Parathyroid adenoma (tissue), 2 donors: Measurements from ENCODE around the gene CPEB1.
A peak's percentile ranks its signal among the peaks of the same experiment; 100 is the strongest.

Experiments
- H2AFZ ChIP-seq: fragments of 300-600 bp; sonication (generic); one replicate; pipeline ENCODE4 v1.7.0; 2017; ENCODE audit warnings: antibody characterized with exemption, mild to moderate bottlenecking
- H3K27ac ChIP-seq: fragments of 300-600 bp; sonication (generic); one replicate; pipeline ENCODE4 v1.7.0; 2017
- H3K27me3 ChIP-seq: fragments of 300-600 bp; sonication (generic); one replicate; pipeline ENCODE4 v1.7.0; 2017; ENCODE audit warnings: low read length; ENCODE audit not compliant: control insufficient read depth, insufficient read depth
- H3K36me3 ChIP-seq: fragments of 300-600 bp; sonication (generic); one replicate; pipeline ENCODE4 v1.7.0; 2017; ENCODE audit warnings: low read length; ENCODE audit not compliant: control insufficient read depth, insufficient read depth
- H3K4me1 ChIP-seq: fragments of 300-600 bp; sonication (generic); one replicate; pipeline ENCODE4 v1.7.0; 2017; ENCODE audit warnings: control low read depth
- H3K4me2 ChIP-seq: fragments of 300-600 bp; sonication (generic); one replicate; pipeline ENCODE4 v1.7.0; 2017; ENCODE audit warnings: low read length
- H3K4me3 ChIP-seq: fragments of 300-600 bp; sonication (generic); one replicate; pipeline ENCODE4 v1.7.0; 2017; ENCODE audit warnings: low read depth, low read length
- H3K79me2 ChIP-seq: fragments of 300-600 bp; sonication (generic); one replicate; pipeline ENCODE4 v1.7.0; 2017; ENCODE audit warnings: control low read depth
- H3K9ac ChIP-seq: fragments of 300-600 bp; sonication (generic); one replicate; pipeline ENCODE4 v1.7.0; 2017; ENCODE audit warnings: mild to moderate bottlenecking
- H3K9me3 ChIP-seq: fragments of 300-600 bp; sonication (generic); one replicate; pipeline ENCODE4 v1.7.0; 2017; ENCODE audit warnings: low read length; ENCODE audit not compliant: control insufficient read depth
- TF ChIP-seq, protein P1 (sequence below): fragments of 300-600 bp; sonication (generic); IDR thresholded peaks from one replicate; pipeline ENCODE4 v1.7.0; 2017; ENCODE audit warnings: antibody characterized with exemption, mild to moderate bottlenecking
- donor health status: primary hyperparathyroidism.

Gene CPEB1

DNA sequence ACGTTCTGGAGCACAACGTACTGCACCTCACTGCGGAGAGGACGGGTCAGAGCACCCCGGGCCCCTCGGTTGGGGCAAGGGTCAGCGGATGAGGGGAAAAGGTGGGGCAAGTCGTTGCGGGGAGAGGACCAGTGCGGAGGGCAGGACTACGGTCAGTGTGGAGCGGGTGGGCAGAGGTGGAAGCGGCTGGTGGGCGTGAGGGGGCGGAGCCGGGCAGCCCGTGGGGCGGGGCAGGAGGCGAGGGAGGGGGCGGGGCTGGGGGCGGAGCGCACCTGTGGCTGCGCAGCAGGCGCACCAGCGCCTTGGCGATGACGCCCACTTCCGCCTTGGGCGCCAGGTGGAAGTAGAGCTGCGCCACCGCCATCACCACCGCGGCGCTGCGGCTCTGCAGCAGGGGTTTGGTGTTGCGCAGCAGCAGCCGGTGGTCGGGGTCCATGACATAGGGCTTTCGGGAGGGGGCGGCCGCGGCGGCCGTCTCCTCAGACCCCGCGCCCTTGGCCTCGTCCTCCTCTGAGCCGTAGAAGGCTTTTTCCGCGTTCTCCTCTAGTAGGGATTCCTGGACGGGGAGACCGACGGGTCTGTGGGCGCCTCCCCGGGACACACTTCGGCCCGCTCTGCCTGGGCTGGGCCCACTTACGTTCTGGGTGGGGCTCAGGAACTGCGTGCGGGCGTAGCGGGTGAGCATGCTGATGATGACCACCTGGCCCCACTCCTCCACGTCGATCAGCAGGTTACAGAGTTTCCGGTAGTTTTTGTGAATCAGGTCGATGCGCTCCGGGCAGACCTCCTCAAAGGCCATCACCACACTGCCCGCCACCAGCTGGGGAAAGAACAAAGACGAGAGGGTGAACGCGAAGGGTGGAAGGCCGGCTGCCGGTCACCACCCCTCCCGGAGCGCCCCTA lies 33.3 kb upstream of the CPEB1 start:
- Histone ChIP-seq H3K79me2 (no peaks in the 10 kb centered on the region), H3K27me3 (no peaks in the 10 kb centered on the region), H3K4me3 (peak overlapping the region; percentile 63), H3K9ac (peak overlapping the region; percentile 53), H3K4me1 (peaks cover 18% of the 10 kb centered on the region), H2AFZ (peak overlapping the region; percentile 62), H3K27ac (peak overlapping the region; percentile 99), H3K9me3 (no peaks in the 10 kb centered on the region), H3K36me3 (no peaks in the 10 kb centered on the region), H3K4me2 (peak overlapping the region; percentile 47)
- TF ChIP-seq, protein P1, sequence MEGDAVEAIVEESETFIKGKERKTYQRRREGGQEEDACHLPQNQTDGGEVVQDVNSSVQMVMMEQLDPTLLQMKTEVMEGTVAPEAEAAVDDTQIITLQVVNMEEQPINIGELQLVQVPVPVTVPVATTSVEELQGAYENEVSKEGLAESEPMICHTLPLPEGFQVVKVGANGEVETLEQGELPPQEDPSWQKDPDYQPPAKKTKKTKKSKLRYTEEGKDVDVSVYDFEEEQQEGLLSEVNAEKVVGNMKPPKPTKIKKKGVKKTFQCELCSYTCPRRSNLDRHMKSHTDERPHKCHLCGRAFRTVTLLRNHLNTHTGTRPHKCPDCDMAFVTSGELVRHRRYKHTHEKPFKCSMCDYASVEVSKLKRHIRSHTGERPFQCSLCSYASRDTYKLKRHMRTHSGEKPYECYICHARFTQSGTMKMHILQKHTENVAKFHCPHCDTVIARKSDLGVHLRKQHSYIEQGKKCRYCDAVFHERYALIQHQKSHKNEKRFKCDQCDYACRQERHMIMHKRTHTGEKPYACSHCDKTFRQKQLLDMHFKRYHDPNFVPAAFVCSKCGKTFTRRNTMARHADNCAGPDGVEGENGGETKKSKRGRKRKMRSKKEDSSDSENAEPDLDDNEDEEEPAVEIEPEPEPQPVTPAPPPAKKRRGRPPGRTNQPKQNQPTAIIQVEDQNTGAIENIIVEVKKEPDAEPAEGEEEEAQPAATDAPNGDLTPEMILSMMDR, result peak; percentile 20

DNA sequence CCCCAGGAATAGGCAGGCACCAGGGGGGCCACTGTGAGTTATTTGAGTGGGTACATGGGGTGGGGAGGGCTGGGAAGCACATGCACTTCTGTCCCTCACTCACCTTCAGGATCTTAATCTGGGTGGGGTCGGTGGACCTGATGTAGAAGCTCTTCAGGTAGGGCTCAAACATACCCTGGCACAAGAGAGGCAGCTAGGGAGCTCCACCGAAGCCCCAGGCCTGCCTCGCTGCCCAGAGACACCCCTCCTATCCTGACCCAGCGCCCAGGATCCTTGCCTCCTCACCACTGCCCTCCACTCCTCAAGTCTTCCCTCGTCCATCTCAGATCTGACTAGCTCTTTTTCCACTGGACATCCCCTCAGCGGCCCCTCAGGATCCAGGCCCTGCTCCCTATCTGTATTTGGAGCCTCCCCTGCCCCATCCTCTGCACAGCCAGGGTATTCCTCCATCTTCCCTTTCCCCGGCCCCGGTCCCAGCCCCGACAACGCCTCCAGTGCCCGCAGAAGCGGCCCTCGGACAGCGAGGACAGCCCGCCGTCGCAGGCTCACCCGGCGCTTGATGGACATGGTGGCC lies 32.5 kb upstream of the CPEB1 start:
- Histone ChIP-seq H3K9ac (no peak overlapping the region), H3K4me3 (peak overlapping the region; percentile 40), H2AFZ (peak overlapping the region; percentile 62), H3K4me2 (peak overlapping the region; percentile 42), H3K79me2 (no peaks in the 10 kb centered on the region), H3K9me3 (no peaks in the 10 kb centered on the region), H3K36me3 (no peaks in the 10 kb centered on the region), H3K27me3 (no peaks in the 10 kb centered on the region), H3K27ac (peak overlapping the region; percentile 99), H3K4me1 (peaks cover 22% of the 10 kb centered on the region)
- TF ChIP-seq, protein P1, result no peak

DNA sequence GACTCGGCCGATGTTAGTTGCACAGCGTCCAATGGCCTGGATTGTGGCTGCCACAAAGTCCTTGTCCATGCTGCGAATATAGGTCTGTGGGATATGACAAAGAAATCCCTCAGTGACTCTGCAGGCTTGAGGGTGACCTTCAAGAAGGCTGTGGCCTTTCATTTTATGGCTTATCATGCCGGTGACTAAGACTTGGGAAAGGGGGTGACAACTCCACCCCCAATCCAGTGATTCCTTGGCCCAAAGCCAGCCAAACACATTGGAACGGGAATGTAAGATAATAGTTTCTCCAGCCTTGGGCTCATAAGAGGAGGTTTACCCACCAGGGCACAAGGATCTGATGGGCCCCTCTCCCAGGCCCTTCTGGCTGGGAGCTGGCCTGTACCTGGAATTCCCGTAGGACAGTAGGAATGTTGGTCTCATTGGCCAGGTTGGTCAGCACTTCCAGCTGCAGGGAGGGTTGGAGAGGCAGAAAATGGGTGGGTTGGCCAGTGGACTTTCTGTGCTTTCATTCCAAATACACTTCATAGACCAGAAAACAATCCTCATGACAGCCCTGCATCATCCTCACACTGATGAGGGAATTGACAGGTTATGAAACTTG lies 30.7 kb upstream of the CPEB1 start:
- H3K9ac ChIP-seq, result no peak overlapping the region
- no peaks in the 10 kb centered on the region for H3K27me3 ChIP-seq
- no peaks in the 10 kb centered on the region for H3K79me2 ChIP-seq
- no peaks in the 10 kb centered on the region for H3K9me3 ChIP-seq
- no peak overlapping the region for H3K4me2 ChIP-seq
- peak overlapping the region; percentile 99 for H3K27ac ChIP-seq
- TF ChIP-seq, protein P1, result no peak
- peaks cover 22% of the 10 kb centered on the region for H3K4me1 ChIP-seq
- no peaks in the 10 kb centered on the region for H3K36me3 ChIP-seq
- no peak overlapping the region for H3K4me3 ChIP-seq
- no peak overlapping the region for H2AFZ ChIP-seq

DNA sequence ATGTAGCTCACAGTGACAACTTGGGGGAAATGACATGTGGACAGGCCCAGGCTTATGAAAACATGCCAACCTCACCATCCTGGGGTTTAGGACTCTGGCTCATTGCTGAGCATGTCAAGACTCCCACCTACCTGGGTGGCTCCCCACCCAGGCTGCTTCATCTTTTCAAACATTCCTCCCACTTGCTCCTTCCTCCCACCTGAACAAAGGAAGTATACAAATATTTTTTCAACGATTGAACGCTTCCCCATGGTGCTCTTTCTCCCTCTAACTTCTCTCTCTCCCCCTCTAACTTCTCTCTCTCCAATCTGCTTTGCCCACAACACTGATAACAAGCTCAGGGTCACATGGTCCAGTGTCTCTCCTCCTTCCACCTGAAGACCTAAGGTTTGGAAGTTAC lies 27.7 kb upstream of the CPEB1 start:
- no peak overlapping the region for H3K4me2 ChIP-seq
- no peaks in the 10 kb centered on the region for H3K79me2 ChIP-seq
- H3K27ac ChIP-seq, result peak overlapping the region; percentile 99
- no peaks in the 10 kb centered on the region for H3K36me3 ChIP-seq
- no peaks in the 10 kb centered on the region for H3K9me3 ChIP-seq
- no peak overlapping the region for H3K4me3 ChIP-seq
- TF ChIP-seq, protein P1, result no peak
- no peaks in the 10 kb centered on the region for H3K27me3 ChIP-seq
- no peak overlapping the region for H2AFZ ChIP-seq
- H3K9ac ChIP-seq, result no peak overlapping the region
- H3K4me1 ChIP-seq, result peaks cover 17% of the 10 kb centered on the region
